Endodermal cell (in vitro differentiated cells): Measurements from ENCODE around the gene UROC1. TPM values are rescaled to one million over a fixed set of nuclear protein-coding genes. Genes with fewer than 3 reads are reported as not detected.

Experiments
- DNase-seq: peaks from one replicate; pipeline ENCODE4 v3.0.0-alpha.2; 2017
- H3K27ac ChIP-seq: 2 replicates; pipeline ENCODE4 v1.5.1; 2013; ENCODE audit warnings: mild to moderate bottlenecking, low read depth, low read length, moderate library complexity
- H3K27me3 ChIP-seq: 2 replicates; pipeline ENCODE4 v1.6.1; 2013; ENCODE audit warnings: mild to moderate bottlenecking, low read length, moderate library complexity; ENCODE audit not compliant: insufficient read depth, control insufficient read depth, poor library complexity, severe bottlenecking
- H3K36me3 ChIP-seq: 2 replicates; pipeline ENCODE4 v1.7.0; 2013; ENCODE audit warnings: mild to moderate bottlenecking, low read length, moderate library complexity; ENCODE audit not compliant: control insufficient read depth, insufficient read depth
- H3K4me1 ChIP-seq: one replicate; pipeline ENCODE4 v1.7.0; 2013; ENCODE audit warnings: low read length; ENCODE audit not compliant: control insufficient read depth, insufficient read depth
- H3K4me3 ChIP-seq: 2 replicates; pipeline ENCODE4 v1.5.1; 2013; ENCODE audit warnings: mild to moderate bottlenecking, low read length, moderate library complexity
- H3K9ac ChIP-seq: 2 replicates; pipeline ENCODE4 v1.6.1; 2013; ENCODE audit warnings: mild to moderate bottlenecking, low read length, moderate library complexity; ENCODE audit not compliant: poor library complexity, severe bottlenecking; ENCODE audit errors: extremely low read depth
- H3K9me3 ChIP-seq: 2 replicates; pipeline ENCODE4 v1.6.1; 2013; ENCODE audit warnings: mild to moderate bottlenecking, low read length, moderate library complexity; ENCODE audit not compliant: control insufficient read depth
- H3K27ac Mint-ChIP-seq: 2 replicates; pipeline ENCODE4 v1.8.0; 2020; ENCODE audit warnings: mixed read lengths
- H3K27me3 Mint-ChIP-seq: 2 replicates; pipeline ENCODE4 v1.8.0; 2021; ENCODE audit warnings: mild to moderate bottlenecking, mixed read lengths; ENCODE audit not compliant: insufficient read depth
- H3K36me3 Mint-ChIP-seq: 2 replicates; pipeline ENCODE4 v1.8.0; 2020; ENCODE audit warnings: low read depth, mixed read lengths
- H3K4me1 Mint-ChIP-seq: 2 replicates; pipeline ENCODE4 v1.8.0; 2020; ENCODE audit warnings: mixed read lengths
- H3K4me3 Mint-ChIP-seq: 2 replicates; pipeline ENCODE4 v1.8.0; 2020; ENCODE audit warnings: mild to moderate bottlenecking, moderate library complexity, mixed read lengths
- H3K9me3 Mint-ChIP-seq: 2 replicates; pipeline ENCODE4 v1.8.0; 2020; ENCODE audit warnings: mild to moderate bottlenecking, mixed read lengths
- CTCF ChIP-seq: fragments of 200-600 bp; sonication (generic); conservative IDR thresholded peaks from 2 replicates; pipeline ENCODE4 v1.5.0; 2021; ENCODE audit warnings: antibody characterized with exemption, mild to moderate bottlenecking
- WGBS, 2 experiments: methylation state at CpG; one replicate each; pipeline versions ENCODE4 v1.1.5 to v1.1.7; 2013; ENCODE audit warnings: missing lambda C conversion rate in 2 of 2, mixed read lengths in 1 of 2; ENCODE audit not compliant: insufficient coverage in 1 of 2, insufficient read length in 1 of 2; 5-methylcytosine and 5-hydroxymethylcytosine counted together
- total RNA-seq, 2 donors: library from RNA; stranded (reverse); fragmentation: NEBNext Ultra II Directional in 1 of 2; extraction: Animal tissue kit (Norgen Biotek cat#: 25700) in 1 of 2; gene quantifications; 2 replicates in 1 of 2; 3 replicates in 1 of 2; pipeline ENCODE4 v1.2.1, GENCODE V29; 2021

The UROC1 gene
- total RNA-seq, 2 donors from 2014 or later, result not detected

GRCh38 chr3:126557761-126558160, 40.2 kb upstream of the UROC1 start:
- peaks cover 1% of the 10 kb centered on the region for H3K27me3 Mint-ChIP-seq
- H3K9ac ChIP-seq, result no peak overlapping the region
- H3K4me1 Mint-ChIP-seq, result no peaks in the 10 kb centered on the region
- H3K27ac Mint-ChIP-seq, result no peak overlapping the region
- WGBS, 2 experiments, result 60 to 83% methylated on average over 2 to 6 of the region's 6 CpGs
- no peaks in the 10 kb centered on the region for H3K4me1 ChIP-seq
- H3K27ac ChIP-seq, result no peak overlapping the region
- no peaks in the 10 kb centered on the region for H3K36me3 ChIP-seq
- TF ChIP-seq CTCF, result no peak
- peak; percentile 74 for DNase-seq
- H3K4me3 Mint-ChIP-seq, result no peak overlapping the region
- no peaks in the 10 kb centered on the region for H3K9me3 ChIP-seq
- no peaks in the 10 kb centered on the region for H3K27me3 ChIP-seq
- no peaks in the 10 kb centered on the region for H3K36me3 Mint-ChIP-seq
- peaks cover 3% of the 10 kb centered on the region for H3K9me3 Mint-ChIP-seq
- no peak overlapping the region for H3K4me3 ChIP-seq

- Mint-ChIP-seq H3K4me1 (no peaks in the 10 kb centered on the region), H3K9me3 (no peaks in the 10 kb centered on the region), H3K27ac (no peak overlapping the region), H3K27me3 (peaks cover 1% of the 10 kb centered on the region), H3K4me3 (no peak overlapping the region), H3K36me3 (no peaks in the 10 kb centered on the region)
- no peak for TF ChIP-seq CTCF
- no peaks in the 10 kb centered on the region for H3K27me3 ChIP-seq
- H3K4me3 ChIP-seq, result no peak overlapping the region
- H3K4me1 ChIP-seq, result no peaks in the 10 kb centered on the region
- H3K27ac ChIP-seq, result no peak overlapping the region
- no peaks in the 10 kb centered on the region for H3K9me3 ChIP-seq
- H3K9ac ChIP-seq, result no peak overlapping the region
- 91 to 96% methylated on average over 7 to 11 of the region's 11 CpGs for WGBS, 2 experiments
- no peak for DNase-seq
- H3K36me3 ChIP-seq, result no peaks in the 10 kb centered on the region
Observed at GRCh38 chr3:126557415-126557745, 39.8 kb upstream of the UROC1 start.

GRCh38 chr3:126556637-126557414, 39.3 kb upstream of the UROC1 start:
- H3K4me1 ChIP-seq, result no peaks in the 10 kb centered on the region
- WGBS, 2 experiments, result 87 to 88% methylated on average over 4 to 8 of the region's 8 CpGs
- no peak for TF ChIP-seq CTCF
- H3K9ac ChIP-seq, result no peak overlapping the region
- no peaks in the 10 kb centered on the region for H3K27me3 ChIP-seq
- no peaks in the 10 kb centered on the region for H3K27me3 Mint-ChIP-seq
- no peaks in the 10 kb centered on the region for H3K4me1 Mint-ChIP-seq
- no peak overlapping the region for H3K4me3 ChIP-seq
- peak; percentile 38 for DNase-seq
- H3K27ac Mint-ChIP-seq, result no peak overlapping the region
- H3K36me3 ChIP-seq, result no peaks in the 10 kb centered on the region
- H3K36me3 Mint-ChIP-seq, result no peaks in the 10 kb centered on the region
- no peak overlapping the region for H3K4me3 Mint-ChIP-seq
- H3K27ac ChIP-seq, result no peak overlapping the region
- H3K9me3 ChIP-seq, result no peaks in the 10 kb centered on the region
- no peaks in the 10 kb centered on the region for H3K9me3 Mint-ChIP-seq
